Measurements from ENCODE around the gene THBS3.

- TF ChIP-seq SUZ12 (IDR thresholded peaks at IDR 0.05) (no peak), FOXK2 (IDR thresholded peaks at IDR 0.05) (no peak), TARDBP (IDR thresholded peaks at IDR 0.05) (no peak), FOXA1 (IDR thresholded peaks at IDR 0.05) (no peak), BHLHE40 (IDR thresholded peaks at IDR 0.05; ENCODE audit: borderline replicate concordance) (no peak), ELF4 (IDR thresholded peaks at IDR 0.05) (no peak), ZNF384 (IDR thresholded peaks at IDR 0.05) (no peak), ARNT (IDR thresholded peaks at IDR 0.05) (no peak), SP1 (IDR thresholded peaks at IDR 0.05) (no peak), FOXM1 (IDR thresholded peaks at IDR 0.05; ENCODE audit: borderline replicate concordance) (no peak), LEF1 (IDR thresholded peaks at IDR 0.05; ENCODE audit: borderline replicate concordance) (no peak), PKNOX1 (IDR thresholded peaks at IDR 0.05) (no peak)
Measured at GRCh38 chr1:155241841-155242264, 34.2 kb upstream of the THBS3 start.

Data from HEK293T (cell line).